GM19468 (cell line): Measurements from ENCODE around the gene OR7C1.
"Not testable (repeated sequence)": the region's sequence is repeated elsewhere in the genome, so short reads cannot be mapped to it uniquely, and the experiment has no call there.

ENCODE experiments used
- ATAC-seq: cut with Tn5 transposase; IDR thresholded peaks from one replicate; pipeline ENCODE4 v1.9.1; 2021; ENCODE audit warnings: mild to moderate bottlenecking, moderate library complexity, moderate number of reproducible peaks; ENCODE audit not compliant: unreplicated experiment; ENCODE audit errors: extremely low read depth

The OR7C1 gene

GRCh38 chr19:14769201-14769600 is 65.8 kb downstream of the OR7C1 start:
- no peak for ATAC-seq

DNA sequence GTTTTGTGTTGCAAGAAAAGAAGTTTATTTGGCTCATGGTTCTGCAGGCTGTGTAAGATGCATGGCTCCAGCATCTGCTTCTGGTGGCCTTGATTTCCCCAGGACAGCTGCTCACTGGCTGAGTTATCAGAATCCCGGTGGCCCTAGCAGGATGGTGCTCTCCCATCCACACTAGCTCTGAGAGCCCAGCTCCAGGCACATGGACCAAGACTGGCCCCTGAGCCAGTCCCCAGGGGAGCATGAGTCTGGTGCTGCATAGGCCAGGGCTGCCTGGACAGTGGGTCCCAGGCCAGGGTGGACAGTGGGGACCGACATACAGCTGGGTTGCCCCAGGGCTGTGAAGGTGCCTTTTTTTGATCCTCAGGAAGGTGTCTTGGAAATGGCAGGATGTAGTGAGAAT is 67.0 kb downstream of the OR7C1 start:
- ATAC-seq = no peak

- no peak for ATAC-seq
These were observed 67.5 kb downstream of the OR7C1 start for GRCh38 chr19:14767466-14767971.

DNA sequence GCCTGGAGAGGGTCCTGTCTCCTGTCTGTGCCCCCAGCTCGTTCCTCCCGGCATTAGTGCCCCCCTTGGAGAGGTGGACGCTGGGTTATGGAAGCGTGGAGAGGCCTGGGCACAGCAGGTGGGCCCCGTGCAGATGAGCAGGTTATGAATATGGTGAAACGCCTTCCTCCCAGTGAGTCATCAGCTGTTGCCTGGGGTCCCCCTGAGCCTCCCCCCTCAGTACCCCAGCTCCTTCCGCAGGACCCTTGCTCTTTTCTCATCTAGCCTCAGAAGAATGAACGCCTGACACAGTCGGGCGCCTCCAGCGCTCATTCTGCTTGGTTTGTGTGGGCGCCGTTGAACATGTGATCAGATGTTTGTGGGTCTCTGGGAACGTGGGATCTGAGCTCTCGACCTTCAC is 69.1 kb downstream of the OR7C1 start:
- not testable (repeated sequence) for ATAC-seq

DNA sequence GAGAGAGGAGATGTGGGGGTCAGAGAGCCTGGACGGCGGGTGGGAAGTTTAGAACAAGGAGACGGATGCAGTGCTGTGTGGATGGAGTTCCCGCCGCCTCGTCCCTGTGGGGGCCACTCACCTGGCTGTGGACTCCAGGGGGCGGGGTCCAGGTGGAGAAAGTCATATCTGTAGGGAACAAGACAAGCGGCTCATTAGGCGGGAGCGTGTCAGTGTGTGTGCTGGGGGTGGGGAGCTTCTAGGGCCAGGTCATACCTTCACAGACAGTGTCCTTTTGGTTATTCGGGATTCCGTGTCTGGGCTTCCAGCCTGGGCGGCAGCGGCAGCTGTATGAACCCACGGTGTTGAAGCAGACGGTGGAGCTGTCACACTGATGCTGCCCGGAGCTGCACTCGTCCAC is 69.6 kb downstream of the OR7C1 start:
- ATAC-seq = not testable (repeated sequence)

DNA sequence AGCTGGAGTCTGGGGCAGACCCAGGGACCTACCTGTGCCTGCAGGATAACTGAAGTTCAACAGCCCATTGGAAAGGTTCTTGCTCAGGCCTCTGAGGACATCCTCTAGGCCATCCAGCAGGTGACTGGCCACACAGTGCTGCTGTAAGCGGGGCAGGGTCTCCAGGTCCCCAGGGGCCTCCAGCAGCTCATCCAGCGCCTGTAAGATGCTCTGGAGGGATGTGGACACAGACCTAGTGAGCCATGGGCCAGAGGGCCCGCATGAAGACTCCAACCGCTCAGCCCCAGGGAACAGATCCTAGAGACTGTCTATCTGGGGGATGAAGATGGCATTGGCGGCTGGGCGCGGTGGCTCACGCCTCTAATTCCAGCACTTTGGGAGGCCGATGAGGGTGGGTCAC is 70.6 kb downstream of the OR7C1 start:
- no peak for ATAC-seq

DNA sequence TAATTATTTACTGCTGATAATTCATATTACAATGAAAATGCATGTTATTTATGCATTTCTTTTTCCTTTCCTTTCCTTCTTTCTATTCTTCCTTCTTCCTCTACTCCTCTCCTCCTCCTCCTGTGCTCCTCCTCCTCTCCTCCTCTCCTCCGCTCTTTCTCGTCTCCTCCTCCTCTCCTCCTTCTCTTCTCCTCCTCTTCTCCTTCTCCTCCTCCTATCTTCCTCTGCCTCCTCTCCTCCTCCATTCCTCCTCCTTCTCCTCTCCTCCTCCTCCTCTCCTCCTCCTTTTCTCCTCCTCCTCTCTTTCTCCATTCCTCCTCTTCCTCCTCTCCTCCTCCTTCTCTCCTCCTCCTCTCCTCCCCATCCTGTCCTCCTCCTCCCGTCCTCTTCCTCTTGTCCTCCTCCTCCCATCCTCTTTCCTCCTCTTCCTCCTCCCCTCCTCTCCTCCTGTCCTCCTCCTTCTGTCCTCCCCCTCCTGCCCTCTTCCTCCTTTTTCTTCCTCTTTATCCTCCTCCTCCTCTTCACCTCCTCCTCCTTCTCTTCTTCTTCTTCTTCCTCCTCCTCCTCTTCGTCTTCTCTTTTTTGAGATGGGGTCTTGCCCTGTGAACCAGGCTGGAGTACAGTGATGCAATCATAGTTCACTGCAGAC is 71.4 kb downstream of the OR7C1 start:
- ATAC-seq = no peak

GRCh38 chr19:14762111-14762510 is 72.9 kb downstream of the OR7C1 start:
- ATAC-seq = no peak

DNA sequence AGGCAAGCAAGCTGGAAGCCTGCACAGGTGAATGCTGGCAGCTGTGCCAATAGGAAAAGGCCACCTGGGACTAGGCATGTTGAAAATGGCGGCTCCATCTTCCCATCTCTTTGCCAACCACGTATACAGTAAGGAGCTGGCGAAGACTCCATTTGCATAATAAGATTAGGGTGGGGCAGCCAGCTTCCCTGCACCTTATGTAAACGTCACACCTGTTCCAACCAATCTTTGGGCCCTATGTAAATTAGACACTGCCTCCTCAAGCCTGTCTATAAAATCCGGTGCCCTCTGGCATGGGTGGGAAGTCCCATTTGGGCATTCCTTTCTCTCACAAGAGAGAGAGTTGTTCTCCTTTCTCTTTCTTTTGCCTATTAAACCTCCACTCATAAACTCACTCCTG is 73.4 kb downstream of the OR7C1 start:
- no peak for ATAC-seq

DNA sequence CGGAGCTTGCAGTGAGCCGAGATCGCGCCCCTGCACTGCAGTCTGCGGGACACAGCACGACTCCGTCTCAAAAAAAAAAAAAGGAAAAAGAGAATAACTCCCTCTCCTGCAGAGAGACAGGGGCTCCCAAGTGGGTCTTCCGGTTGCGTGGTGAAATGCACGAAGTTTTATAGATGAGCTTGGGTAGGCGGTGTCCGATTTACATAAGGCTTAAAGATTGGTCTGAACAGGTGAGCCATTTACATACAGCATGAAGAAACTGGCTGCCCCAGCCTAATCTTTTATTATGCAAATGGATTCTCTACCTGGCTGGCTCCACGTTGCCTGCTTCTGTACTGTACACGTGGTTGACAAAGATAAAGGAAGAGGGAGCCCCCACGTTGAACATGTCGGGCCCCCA is 76.2 kb downstream of the OR7C1 start:
- no peak for ATAC-seq

DNA sequence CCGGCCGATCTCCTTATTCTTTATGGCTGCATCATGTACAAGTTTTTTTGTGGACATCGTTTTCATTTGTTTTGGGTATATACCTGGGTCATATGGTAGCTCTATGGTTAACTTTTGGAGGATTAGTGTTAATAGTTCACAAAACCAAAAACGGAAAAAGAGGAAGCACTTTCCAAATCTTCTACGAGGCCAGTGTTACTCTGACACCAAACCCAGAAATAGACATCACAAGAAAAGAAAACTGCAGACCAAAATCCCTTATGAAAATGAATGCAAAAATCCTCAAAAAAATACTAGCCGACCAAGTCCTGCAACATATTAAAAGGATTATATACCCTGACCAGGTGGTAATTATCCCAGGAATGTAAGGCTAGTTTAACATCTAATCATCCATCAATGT is 86.4 kb downstream of the OR7C1 start:
- ATAC-seq = no peak
